HS-27A (cell line): Measurements from ENCODE around the gene ZC3H18.
"Not testable (repeated sequence)": the region's sequence is repeated elsewhere in the genome, so short reads cannot be mapped to it uniquely, and the experiment has no call there.

Experiments used
- DNase-seq: peaks from one replicate; pipeline ENCODE4 v3.0.0-alpha.2; 2012; ENCODE audit warnings: low read depth, missing footprints

Gene ZC3H18

DNA sequence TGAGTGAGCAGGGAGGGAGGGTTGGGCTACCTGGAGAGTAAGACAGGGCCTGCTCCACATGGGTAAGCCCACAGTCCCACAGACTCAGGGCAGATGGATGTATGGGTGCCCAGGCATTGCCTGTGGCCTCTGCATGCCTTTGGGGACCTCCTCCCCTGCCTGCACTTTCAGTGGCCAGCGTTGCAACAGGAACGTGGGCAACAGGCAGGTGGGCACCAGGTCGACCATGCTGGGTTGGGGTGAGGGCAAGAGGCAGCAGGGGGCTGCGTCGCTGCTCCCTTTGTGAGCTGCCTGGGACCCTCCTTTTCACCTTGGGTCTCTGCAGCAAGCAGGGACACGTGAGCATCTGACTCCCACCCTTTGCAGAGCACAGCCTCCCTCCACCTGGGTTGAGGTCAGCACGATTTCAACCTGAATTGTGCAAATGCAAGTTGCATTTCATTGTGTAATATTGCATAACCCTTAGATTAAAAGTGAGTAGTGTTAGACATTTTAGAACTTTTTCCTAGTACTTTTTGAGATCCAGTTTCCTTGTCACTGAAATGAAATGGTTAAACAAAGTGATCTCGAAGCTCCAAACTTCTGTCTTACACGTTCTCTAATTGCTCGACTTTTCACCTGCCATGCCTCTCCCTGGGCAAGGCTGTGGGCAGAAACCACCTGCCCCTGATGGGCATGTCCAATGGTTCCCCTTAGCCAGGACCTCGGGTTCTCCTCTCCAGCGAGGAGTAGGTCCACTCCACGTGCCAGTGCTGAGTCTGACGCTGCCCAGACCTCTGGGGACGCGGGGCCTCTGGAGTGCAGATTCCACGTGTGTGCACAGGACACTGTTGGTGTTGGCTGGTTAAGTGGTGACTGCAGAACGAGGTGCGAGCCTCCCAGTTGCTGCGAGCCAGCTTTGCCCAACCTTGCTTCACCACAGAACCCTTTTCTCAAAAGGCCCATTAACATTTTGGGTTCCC, 35.3 kb downstream of the ZC3H18 start:
- no peak for DNase-seq

DNA sequence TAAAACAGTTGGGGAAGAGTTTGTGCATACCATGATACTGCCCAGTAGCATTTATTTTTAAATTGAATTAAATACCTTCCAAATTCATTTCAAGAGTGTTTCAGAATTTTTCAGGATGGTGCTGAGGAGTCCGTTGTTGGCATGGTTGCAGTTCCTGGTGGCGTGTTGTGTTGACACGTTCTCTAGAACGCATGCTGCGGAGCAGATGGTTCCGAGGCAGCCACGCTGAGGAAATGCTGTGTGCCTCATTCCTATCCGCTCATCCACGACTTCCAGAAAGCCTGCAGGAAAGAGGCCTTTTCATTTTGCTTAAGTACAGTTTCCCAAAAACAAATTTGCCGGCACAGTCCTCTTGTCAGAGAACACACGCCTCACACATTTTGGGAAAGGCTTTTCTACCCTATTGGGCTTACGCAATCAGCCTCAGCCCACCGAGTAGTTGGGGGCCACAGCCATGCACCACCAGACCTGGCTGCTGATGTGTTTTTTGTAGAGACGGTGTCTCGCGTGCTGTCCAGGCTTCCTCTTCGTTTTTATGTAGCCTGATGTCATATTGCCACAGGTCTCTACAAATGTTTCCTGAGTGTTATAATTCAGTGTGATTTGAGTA, 36.0 kb downstream of the ZC3H18 start:
- DNase-seq, result no peak

DNA sequence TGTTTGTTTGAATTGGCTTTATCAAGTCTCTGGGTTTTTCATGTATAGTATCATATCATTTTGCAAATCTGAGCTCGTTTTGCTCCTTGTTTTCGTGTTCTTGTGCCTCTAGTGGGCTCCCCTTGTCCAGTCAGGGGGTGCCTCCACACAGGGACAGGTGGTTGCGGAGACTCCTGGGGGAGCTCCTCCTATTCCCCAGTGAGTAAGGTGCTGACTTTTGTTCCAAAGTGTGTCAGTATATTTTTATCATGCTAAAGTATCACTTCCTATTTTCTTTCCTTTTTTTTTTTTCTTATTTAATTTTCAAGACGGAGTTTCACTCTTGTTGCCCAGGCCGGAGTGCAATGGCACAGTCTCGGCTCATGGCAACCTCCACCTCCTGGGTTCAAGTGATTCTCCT, 37.9 kb downstream of the ZC3H18 start:
- no peak for DNase-seq

GRCh38 chr16:88609426-88609825, 39.2 kb downstream of the ZC3H18 start:
- DNase-seq, result not testable (repeated sequence)

DNA sequence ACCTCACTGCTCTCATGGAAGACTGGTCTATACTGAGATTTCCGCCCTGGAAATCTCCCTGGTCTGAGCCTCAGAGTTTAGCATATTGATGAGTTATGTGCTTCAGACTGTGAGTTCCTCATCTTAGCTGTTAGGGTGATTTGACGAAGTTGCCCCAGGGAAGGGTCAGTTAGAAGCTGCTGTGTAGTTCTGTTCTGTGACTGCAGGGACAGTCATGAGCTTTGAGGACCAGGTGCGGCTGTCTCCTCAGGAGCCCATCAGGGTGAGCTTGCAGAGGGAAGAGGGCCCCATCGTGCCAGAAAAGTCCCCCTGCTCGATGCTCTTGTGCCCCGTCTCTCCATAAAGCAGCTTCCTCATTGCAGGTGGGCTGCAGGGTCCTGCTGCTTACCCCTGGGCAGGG, 39.9 kb downstream of the ZC3H18 start:
- DNase-seq, result no peak

DNA sequence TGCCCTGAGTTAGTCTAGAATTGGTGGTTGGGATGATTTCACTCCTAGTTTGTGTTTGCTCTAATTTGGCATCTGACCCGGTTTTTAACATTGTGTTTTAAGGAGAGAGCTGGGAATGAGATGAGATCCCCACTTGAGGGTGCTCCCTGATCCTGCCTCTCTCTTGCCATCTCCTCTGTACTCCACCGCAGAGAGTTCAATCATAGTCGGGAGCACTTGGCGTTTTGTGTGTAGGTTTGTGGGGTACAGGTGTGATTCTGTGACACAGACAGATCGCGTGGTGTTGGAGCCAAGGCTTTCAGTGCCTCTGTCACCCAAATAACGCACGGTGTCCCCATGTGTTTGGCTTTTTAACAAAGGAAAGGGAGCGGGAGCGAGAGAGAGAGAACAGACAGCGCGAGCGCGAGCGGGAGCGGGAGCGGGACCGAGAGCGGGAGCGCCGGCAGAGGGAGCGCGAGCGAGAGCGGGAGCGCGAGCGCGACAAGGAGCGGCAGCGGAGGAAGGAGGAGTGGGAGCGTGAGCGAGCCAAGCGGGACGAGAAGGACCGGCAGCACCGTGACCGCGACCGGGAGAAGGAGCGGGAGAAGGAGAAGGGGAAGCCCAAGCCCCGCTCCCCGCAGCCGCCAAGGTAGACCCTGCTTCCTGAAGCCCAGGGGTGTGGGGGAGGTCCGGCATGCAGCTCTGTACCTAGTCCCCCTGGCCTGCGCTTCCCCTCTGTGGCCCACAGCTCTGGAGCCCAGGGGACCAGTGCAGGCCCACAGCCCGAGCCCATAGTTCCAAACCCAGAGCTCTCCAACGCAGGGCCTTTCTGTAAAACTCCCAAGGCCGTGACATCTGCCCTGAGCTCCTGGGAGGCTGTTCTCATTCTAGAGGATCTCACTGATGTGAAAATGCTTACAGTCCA, 41.0 kb downstream of the ZC3H18 start:
- DNase-seq, result no peak

- no peak for DNase-seq
Observed at GRCh38 chr16:88613293-88613692, 43.1 kb downstream of the ZC3H18 start.

- DNase-seq, result no peak
Observed at GRCh38 chr16:88613911-88614817, 44.0 kb downstream of the ZC3H18 start.

DNA sequence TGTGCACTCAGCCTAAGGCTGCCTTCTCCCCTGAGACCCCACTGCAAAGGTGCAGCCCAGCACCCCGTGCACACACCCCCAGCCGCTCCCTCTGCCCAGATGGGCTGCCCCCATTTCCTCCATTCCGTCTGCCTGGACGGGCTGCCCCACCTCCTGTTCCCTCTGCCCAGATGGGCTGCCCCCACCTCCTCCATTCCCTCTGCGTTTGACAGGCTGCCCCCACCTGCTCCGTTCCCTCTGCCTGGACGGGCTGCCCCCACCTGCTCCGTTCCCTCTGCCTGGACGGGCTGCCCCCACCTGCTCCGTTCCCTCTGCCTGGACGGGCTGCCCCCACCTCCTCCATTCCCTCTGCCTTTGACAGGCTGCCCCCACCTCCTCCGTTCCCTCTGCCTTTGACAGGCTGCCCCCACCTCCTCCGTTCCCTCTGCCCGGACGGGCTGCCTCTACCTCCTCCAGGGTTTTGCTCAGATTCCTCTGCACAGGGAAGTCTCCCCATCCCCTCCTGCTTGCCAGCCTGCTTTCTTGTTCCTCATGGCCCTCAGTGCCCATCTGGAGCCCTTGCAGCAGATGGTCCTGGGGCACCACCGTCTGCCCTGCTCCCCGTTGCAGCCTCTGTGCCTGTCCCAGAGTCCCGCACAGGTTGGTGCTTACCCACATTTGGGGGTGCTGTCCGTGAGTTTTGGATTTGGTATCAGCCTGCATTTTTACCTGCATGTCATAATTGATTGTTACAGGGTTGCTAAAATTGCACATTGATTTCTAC, 44.8 kb downstream of the ZC3H18 start:
- no peak for DNase-seq

DNA sequence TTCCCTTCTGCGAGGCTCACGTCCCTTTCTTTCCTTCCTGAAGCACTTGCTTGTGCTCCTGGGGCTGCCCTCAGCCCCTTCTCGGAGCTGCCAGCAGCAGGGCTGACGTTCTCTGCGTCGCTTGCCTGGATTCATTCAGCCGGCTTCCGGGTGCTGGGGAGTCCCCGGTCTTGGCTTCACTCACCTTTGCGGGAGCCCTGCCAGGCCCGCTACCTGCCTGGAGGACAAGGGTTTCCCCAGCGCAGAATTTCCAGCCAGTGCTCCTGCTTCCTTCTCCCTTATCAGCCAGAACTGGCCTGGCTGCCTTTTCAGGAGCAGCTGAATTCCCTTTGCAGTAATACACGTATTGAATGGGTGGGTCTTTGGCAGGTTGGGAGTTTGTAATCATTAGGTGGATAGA, 46.1 kb downstream of the ZC3H18 start:
- no peak for DNase-seq

DNA sequence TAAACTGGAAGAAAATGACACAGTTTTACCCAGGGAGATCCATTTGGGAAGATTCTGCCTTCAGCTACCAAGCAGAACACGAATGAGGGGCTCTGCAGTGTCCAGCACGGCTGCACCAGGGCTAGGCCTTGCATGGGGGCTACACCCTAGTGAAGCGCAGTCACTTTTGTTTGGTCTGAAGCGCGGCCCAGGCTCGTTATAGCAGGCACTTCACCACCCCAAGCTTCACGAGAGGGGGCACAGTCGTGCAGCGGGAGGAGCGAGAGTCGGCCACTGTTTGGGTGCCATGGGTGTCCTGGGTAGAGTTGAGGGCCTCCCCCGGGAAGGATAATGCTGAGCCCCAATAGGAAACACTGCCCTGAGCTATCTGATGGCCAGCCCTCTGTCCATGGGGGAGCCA, 46.5 kb downstream of the ZC3H18 start:
- DNase-seq, result no peak

- no peak for DNase-seq
Observed at GRCh38 chr16:88617268-88618031, 47.2 kb downstream of the ZC3H18 start.

DNA sequence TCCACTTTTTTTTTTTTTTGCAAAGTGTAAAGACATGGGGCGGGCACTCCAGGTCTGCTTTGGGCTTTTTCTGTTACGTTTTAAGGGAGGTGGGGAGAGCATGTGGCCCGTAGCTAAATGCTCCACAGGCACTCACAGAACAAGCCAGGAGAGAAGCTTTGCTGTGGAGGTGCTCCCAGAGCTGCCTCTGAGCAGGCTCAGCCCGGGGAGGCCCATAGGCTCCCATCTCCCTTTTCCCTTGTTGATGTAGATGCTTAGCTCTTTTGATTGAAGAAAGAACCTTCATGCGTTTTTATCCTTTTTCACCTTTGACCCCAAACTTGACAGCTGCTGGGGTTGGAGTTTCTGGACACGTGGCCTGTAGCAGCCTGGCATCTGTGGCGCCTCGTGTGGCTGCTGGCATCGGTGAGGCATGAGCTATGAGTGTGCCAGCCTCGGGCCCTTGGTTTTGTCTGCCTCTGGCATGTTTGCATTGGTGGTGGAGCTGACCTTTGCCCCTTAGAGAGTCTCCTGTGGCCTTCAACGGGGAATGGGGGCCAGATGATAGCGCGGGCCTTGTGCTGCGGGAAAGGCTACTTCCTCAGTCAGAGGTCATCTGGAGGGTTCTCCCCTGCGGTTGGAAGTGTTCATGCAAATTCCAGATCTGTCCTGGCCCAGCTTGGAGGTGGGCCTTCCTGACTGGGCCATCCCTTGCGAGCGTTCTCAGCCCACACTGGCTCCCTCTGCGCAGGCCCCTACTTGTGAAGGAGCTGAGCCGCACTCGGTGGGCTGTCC, 48.2 kb downstream of the ZC3H18 start:
- DNase-seq, result no peak

DNA sequence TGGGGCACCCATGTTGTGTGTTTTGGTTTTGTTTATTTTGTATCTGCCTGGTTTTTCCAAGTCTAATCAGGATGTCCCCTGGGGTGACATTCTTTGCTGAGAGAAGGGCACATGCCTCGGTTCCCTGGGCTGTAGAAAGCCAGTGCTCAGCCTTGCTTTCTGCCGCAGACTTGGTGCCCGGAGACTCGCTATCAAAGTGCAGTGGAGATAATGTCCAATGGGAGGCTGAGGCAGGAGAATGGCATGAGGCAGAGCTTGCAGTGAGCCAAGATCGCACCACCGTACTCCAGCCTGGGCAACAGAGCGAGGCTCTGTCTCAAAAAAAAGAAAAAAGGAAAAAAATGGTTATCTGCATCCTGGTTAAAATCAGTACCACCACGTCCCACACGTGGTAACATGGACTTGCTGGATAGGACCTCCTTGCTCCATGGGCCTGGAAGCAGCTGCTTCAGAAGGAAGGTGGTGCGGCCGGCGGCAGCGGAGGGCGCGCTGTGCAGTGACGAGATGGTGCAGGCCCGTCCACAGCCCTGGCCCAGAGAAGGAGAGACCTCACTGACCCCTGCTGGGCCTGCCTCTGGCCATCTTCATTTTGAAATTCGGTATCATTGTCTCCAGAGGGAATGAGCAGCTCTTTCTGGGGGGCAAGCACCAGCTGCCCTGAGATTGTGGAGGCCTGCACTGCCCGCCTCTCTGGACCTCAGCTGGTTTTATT, 48.9 kb downstream of the ZC3H18 start:
- no peak for DNase-seq

DNA sequence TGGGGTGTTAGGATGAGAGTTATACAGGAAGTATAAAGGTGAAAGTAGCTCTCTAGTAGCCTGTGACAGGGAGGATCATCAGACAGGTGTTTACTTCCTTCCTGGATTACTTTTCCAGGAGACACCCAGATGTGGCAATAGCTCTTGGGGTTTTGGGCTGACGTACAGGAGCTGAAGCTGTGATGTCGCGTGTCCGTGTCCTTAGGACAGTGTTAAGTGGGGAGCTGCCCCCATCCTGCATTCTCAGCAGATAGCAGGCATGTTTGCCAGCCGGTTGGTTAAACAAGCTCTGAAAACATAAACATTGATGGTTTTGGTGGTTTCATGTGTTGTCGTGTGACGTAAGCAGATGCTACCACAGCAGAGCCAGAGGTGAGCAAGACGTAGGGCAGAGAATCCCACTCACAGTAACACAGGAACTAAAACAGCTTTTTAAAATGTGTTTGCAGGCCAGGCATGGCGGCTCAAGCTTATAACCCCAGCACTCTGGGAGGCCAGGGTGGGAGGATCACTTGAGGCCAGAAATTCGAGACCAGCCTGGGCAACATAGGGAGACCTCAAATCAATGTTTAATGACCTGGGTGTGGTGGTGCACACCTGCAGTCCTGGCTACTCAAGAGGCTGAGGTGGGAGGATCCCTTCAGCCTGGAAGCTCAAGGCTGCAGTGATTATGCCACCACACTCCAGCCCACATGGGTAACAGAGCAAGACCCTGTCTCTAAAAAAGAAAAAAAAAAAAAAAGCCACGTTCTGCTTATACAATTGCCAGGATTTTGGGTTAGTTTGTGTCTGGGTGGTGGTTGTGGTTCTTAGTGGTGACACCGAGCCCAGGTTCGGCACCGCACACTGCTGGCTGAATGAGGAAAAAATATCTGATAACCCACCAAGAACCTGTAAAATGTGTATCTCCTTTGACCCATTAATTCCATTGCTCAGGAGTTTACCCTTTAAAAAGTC, 49.9 kb downstream of the ZC3H18 start:
- DNase-seq, result no peak

GRCh38 chr16:88622125-88622524, 51.9 kb downstream of the ZC3H18 start:
- no peak for DNase-seq

GRCh38 chr16:88622866-88623265, 52.7 kb downstream of the ZC3H18 start:
- DNase-seq, result no peak
